ENCODE data around the gene PDE4B. TPM values are rescaled to one million over a fixed set of nuclear protein-coding genes. Genes with fewer than 3 reads are reported as not detected.

Gene PDE4B
- total and polyA plus RNA-seq, 9 of the 15 experiments (the other 6 are each of a cell fraction or from before 2014, with no cell fraction given), result 0.09 TPM; not detected in 8

DNA sequence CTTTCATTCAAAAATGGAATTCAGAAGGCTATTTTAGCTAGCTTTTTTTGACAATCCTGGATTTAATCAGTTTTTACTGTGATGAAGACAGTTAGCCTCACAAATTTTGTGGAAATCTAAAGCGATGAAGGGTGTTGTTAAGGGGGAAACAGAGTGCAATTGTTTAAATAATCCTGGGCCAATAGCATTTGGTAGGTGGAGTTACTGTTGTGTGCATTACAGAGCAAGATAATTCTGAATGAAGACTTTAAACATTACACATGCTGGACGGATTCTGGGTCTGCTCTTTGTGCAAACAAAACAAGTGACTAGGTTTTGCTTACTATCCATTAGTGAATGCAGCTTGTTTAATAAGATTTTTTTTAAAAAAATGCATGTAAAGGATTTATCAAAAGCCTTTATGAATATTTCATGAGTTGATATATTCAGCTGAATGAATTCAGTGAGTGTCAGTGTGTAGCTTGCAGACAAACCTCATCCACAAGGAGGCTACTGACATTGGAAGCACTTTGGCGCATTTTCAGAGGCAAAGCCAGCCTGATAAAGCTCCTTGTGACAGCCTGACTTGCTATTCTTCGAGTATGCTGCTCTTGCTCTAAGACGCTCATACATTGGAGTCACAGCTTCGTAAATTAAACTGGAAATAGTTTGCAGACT is 199.6 kb downstream of the PDE4B start:
- Histone ChIP-seq H3K79me2 (ENCODE audit: control insufficient read depth, insufficient read depth, low read length) (no peaks in the 10 kb centered on the region), H3K4me1 (replicated peaks in 1 of 2; ENCODE audit: control insufficient read depth in 2 of 2, insufficient read depth in 2 of 2, low read length in 2 of 2) (no peaks in the 10 kb centered on the region), H3K9ac (ENCODE audit: insufficient read depth in 1 of 2, low read depth in 2 of 2, low read length in 2 of 2) (no peak overlapping the region), H3K9me3 (replicated peaks; ENCODE audit: control insufficient read depth, insufficient read depth, low read depth, low read length) (no peaks in the 10 kb centered on the region), H2AFZ (ENCODE audit: low read depth, low read length) (no peak overlapping the region), H3K9me1 (ENCODE audit: control insufficient read depth, insufficient read depth, low read length) (no peaks in the 10 kb centered on the region), H3K36me3 (ENCODE audit: control insufficient read depth, insufficient read depth, low read length) (no peaks in the 10 kb centered on the region), H4K20me1 (replicated peaks; ENCODE audit: control insufficient read depth, insufficient read depth, low read length) (no peaks in the 10 kb centered on the region), H3K4me2 (ENCODE audit: insufficient read depth, low read length) (no peak overlapping the region), H3K27me3 (ENCODE audit: control insufficient read depth in 2 of 2, insufficient read depth in 2 of 2, low read length in 2 of 2) (no peaks in the 10 kb centered on the region; a peak in 1 of 5 replicates), H3K4me3 (no peak overlapping the region), H3K27ac (ENCODE audit: extremely low read depth, low read depth, low read length) (no peak overlapping the region)
- FAIRE-seq, result no peak
- no peak for DNase-seq (ENCODE audit: extremely low read depth in 1 of 4, low spot score in 3 of 4)
- CTCF ChIA-PET (ENCODE audit: low intra/inter-chr PET ratio), result no interaction called here
- no TSS peak for BruUV-seq (replicated peaks)
- ATAC-seq, result no peak; the same call in 2 of the 3 replicates
- in situ Hi-C loops (cut with MboI) (no loop called here), intact Hi-C loops (cut with micrococcal nuclease) (no loop called here)
- WGBS (ENCODE audit: insufficient coverage, low coverage, missing lambda C conversion rate), result 1% methylated on average over 6 of the region's 6 CpGs
- POLR2A ChIA-PET, result no interaction called here
- no peak for TF ChIP-seq ELF1 (tag; IDR thresholded peaks at IDR 0.05)
- no peak for TF ChIP-seq GATAD2B (IDR thresholded peaks at IDR 0.05; ENCODE audit: borderline replicate concordance)
- TF ChIP-seq ZNF384 (IDR thresholded peaks at IDR 0.05; ENCODE audit: low read depth, low read length), result no peak
- no peak for TF ChIP-seq ZNF764 (CRISPR knock-in tag; IDR thresholded peaks at IDR 0.05; ENCODE audit: low read depth)
- TF ChIP-seq, protein P1, sequence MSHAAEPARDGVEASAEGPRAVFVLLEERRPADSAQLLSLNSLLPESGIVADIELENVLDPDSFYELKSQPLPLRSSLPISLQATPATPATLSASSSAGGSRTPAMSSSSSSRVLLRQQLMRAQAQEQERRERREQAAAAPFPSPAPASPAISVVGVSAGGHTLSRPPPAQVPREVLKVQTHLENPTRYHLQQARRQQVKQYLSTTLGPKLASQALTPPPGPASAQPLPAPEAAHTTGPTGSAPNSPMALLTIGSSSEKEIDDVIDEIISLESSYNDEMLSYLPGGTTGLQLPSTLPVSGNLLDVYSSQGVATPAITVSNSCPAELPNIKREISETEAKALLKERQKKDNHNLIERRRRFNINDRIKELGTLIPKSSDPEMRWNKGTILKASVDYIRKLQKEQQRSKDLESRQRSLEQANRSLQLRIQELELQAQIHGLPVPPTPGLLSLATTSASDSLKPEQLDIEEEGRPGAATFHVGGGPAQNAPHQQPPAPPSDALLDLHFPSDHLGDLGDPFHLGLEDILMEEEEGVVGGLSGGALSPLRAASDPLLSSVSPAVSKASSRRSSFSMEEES (CRISPR knock-in tag; IDR thresholded peaks at IDR 0.05), result no peak
- no peak for TF ChIP-seq MTA3 (IDR thresholded peaks at IDR 0.05; ENCODE audit: borderline replicate concordance)
- TF ChIP-seq MEIS2 (IDR thresholded peaks at IDR 0.05; ENCODE audit: partially characterized antibody), result no peak
- no peak for TF ChIP-seq ZNF696 (CRISPR knock-in tag; conservative IDR thresholded peaks at IDR 0.05)
- TF ChIP-seq, protein P2, sequence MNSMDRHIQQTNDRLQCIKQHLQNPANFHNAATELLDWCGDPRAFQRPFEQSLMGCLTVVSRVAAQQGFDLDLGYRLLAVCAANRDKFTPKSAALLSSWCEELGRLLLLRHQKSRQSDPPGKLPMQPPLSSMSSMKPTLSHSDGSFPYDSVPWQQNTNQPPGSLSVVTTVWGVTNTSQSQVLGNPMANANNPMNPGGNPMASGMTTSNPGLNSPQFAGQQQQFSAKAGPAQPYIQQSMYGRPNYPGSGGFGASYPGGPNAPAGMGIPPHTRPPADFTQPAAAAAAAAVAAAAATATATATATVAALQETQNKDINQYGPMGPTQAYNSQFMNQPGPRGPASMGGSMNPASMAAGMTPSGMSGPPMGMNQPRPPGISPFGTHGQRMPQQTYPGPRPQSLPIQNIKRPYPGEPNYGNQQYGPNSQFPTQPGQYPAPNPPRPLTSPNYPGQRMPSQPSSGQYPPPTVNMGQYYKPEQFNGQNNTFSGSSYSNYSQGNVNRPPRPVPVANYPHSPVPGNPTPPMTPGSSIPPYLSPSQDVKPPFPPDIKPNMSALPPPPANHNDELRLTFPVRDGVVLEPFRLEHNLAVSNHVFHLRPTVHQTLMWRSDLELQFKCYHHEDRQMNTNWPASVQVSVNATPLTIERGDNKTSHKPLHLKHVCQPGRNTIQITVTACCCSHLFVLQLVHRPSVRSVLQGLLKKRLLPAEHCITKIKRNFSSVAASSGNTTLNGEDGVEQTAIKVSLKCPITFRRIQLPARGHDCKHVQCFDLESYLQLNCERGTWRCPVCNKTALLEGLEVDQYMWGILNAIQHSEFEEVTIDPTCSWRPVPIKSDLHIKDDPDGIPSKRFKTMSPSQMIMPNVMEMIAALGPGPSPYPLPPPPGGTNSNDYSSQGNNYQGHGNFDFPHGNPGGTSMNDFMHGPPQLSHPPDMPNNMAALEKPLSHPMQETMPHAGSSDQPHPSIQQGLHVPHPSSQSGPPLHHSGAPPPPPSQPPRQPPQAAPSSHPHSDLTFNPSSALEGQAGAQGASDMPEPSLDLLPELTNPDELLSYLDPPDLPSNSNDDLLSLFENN (IDR thresholded peaks at IDR 0.05; ENCODE audit: low read depth in 2 of 2, low read length in 2 of 2), result no peak
- TF ChIP-seq, protein P3, sequence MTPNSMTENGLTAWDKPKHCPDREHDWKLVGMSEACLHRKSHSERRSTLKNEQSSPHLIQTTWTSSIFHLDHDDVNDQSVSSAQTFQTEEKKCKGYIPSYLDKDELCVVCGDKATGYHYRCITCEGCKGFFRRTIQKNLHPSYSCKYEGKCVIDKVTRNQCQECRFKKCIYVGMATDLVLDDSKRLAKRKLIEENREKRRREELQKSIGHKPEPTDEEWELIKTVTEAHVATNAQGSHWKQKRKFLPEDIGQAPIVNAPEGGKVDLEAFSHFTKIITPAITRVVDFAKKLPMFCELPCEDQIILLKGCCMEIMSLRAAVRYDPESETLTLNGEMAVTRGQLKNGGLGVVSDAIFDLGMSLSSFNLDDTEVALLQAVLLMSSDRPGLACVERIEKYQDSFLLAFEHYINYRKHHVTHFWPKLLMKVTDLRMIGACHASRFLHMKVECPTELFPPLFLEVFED (CRISPR knock-in tag; conservative IDR thresholded peaks at IDR 0.05), result no peak
- no peak for TF ChIP-seq ZSCAN32 (CRISPR knock-in tag; IDR thresholded peaks at IDR 0.05)
